NCI-H146 (cell line): ENCODE results near the gene GP1BB.

Experiments used
- DNase-seq: peaks from one replicate; lab custom pipeline; 2025; lab: John Stamatoyannopoulos, UW

The GP1BB gene

GRCh38 chr22:19756288-19757128 is 33.2 kb downstream of the GP1BB start:
- DNase-seq = peak; percentile 28

- DNase-seq = no peak
Observed at GRCh38 chr22:19757140-19757984, 34.0 kb downstream of the GP1BB start.

GRCh38 chr22:19757985-19758895 is 34.9 kb downstream of the GP1BB start:
- DNase-seq = no peak

GRCh38 chr22:19758896-19759426 is 35.6 kb downstream of the GP1BB start:
- DNase-seq = no peak

- no peak for DNase-seq
Observed at GRCh38 chr22:19759427-19760057, 36.2 kb downstream of the GP1BB start.

GRCh38 chr22:19760058-19760950 is 37.0 kb downstream of the GP1BB start, which contains the start of gene TBX1:
Gene TBX1, plus strand, starts transcription at chr22:19760778. Its CDS starts 66 bp downstream, at chr22:19760844.
- DNase-seq = no peak

- DNase-seq = peak; percentile 17
Observed at GRCh38 chr22:19760951-19761724, 37.8 kb downstream of the GP1BB start.

GRCh38 chr22:19761725-19762567 is 38.6 kb downstream of the GP1BB start:
- DNase-seq = no peak

GRCh38 chr22:19762568-19763457 is 39.5 kb downstream of the GP1BB start:
- no peak for DNase-seq

GRCh38 chr22:19763458-19764298 is 40.3 kb downstream of the GP1BB start:
- DNase-seq = no peak

- no peak for DNase-seq
Observed at GRCh38 chr22:19764299-19764593, 40.9 kb downstream of the GP1BB start.

GRCh38 chr22:19764636-19765476 is 41.5 kb downstream of the GP1BB start:
- no peak for DNase-seq

GRCh38 chr22:19765477-19766239 is 42.3 kb downstream of the GP1BB start:
- no peak for DNase-seq

GRCh38 chr22:19766240-19766510 is 42.8 kb downstream of the GP1BB start:
- DNase-seq = no peak
